ENCODE data around the gene SEMA4A. TPM values are rescaled to one million over a fixed set of nuclear protein-coding genes. Genes with fewer than 3 reads are reported as not detected.

The SEMA4A gene
- total and polyA plus RNA-seq, 9 of the 15 experiments (the other 6 are each of a cell fraction or from before 2014, with no cell fraction given), result 0.04 to 1.7 (median 0.45) TPM

DNA sequence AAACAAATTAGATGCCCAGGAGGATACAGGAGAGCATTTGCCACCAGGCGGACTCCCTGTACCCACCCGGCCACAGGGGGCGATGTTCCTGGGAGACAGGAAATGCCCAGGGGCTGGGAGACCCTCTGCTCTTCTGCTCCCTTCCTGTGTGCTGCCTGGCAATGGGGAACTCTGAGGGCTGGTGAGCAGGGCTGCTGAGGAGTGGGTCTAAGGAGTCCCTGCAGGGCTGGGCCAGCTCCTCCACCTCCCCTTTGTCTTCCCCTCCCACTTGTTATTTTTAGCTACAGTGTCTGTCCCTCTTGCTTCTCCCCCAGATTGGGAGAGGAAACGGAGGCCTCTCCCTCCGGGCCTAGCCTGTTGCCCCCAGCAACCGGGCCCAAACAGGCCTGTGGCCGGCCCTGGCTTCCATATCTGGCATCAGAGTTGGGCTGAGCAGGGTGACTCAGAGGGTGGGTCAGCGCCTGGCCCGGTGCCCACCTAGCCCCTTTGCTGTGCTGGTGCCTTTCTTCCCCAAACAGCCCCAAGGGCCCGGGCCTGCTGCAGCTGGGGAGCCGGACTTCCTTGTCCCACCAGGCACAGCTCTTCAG, 27.2 kb upstream of the SEMA4A start (continued):
- no peak for TF ChIP-seq ZNF239 (CRISPR knock-in tag; IDR thresholded peaks at IDR 0.05)
- TF ChIP-seq, protein P1, sequence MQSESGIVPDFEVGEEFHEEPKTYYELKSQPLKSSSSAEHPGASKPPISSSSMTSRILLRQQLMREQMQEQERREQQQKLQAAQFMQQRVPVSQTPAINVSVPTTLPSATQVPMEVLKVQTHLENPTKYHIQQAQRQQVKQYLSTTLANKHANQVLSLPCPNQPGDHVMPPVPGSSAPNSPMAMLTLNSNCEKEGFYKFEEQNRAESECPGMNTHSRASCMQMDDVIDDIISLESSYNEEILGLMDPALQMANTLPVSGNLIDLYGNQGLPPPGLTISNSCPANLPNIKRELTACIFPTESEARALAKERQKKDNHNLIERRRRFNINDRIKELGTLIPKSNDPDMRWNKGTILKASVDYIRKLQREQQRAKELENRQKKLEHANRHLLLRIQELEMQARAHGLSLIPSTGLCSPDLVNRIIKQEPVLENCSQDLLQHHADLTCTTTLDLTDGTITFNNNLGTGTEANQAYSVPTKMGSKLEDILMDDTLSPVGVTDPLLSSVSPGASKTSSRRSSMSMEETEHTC (IDR thresholded peaks at IDR 0.05), result no peak
- peak; percentile 88 for TF ChIP-seq JUND (IDR thresholded peaks at IDR 0.05; ENCODE audit: borderline replicate concordance, low read depth, low read length)
- TF ChIP-seq JUND (tag; IDR thresholded peaks at IDR 0.05; ENCODE audit: borderline replicate concordance, low read depth, low read length), result peak; percentile 70; the same call in 1 of the 3 replicates
- TF ChIP-seq RB1 (IDR thresholded peaks at IDR 0.05; ENCODE audit: low read depth), result no peak
- peak; percentile 59; the same call in 1 of the 2 replicates for TF ChIP-seq GTF2E2 (tag; IDR thresholded peaks at IDR 0.05)
- TF ChIP-seq CBX5 (IDR thresholded peaks at IDR 0.05; ENCODE audit: borderline replicate concordance, low read depth), result no peak
- TF ChIP-seq, protein P2, sequence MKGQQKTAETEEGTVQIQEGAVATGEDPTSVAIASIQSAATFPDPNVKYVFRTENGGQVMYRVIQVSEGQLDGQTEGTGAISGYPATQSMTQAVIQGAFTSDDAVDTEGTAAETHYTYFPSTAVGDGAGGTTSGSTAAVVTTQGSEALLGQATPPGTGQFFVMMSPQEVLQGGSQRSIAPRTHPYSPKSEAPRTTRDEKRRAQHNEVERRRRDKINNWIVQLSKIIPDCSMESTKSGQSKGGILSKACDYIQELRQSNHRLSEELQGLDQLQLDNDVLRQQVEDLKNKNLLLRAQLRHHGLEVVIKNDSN (CRISPR knock-in tag; IDR thresholded peaks at IDR 0.05), result no peak
- no peak for TF ChIP-seq HOXB6 (CRISPR knock-in tag; IDR thresholded peaks at IDR 0.05; ENCODE audit: borderline replicate concordance)
- no peak for TF ChIP-seq CXXC5 (CRISPR knock-in tag; IDR thresholded peaks at IDR 0.05)
- TF ChIP-seq KLF13 (tag; IDR thresholded peaks at IDR 0.05; ENCODE audit: borderline replicate concordance, low read depth), result no peak
- TF ChIP-seq MXI1 (IDR thresholded peaks at IDR 0.05; ENCODE audit: low read depth, low read length), result peak; percentile 66
- TF ChIP-seq TBL1XR1 (IDR thresholded peaks at IDR 0.05; ENCODE audit: low read length in 2 of 2), result peak in 1 of 2 experiments; percentile 8; a peak in 1 of 4 replicates
- TF ChIP-seq GATAD2A (IDR thresholded peaks at IDR 0.05), result no peak
- peak; percentile 17 for TF ChIP-seq TAF1 (IDR thresholded peaks at IDR 0.05; ENCODE audit: control insufficient read depth, extremely low read depth, insufficient read depth, low read length, severe bottlenecking)
- TF ChIP-seq U2AF2 (optimal IDR thresholded peaks at IDR 0.05; ENCODE audit: low read depth, low read length), result no peak
- TF ChIP-seq PPARD (CRISPR knock-in tag; IDR thresholded peaks at IDR 0.05), result no peak
- TF ChIP-seq RAD51 (IDR thresholded peaks at IDR 0.05; ENCODE audit: borderline replicate concordance, low read depth), result no peak
- no peak for TF ChIP-seq HMG20B (CRISPR knock-in tag; IDR thresholded peaks at IDR 0.05)
- TF ChIP-seq, protein P3, sequence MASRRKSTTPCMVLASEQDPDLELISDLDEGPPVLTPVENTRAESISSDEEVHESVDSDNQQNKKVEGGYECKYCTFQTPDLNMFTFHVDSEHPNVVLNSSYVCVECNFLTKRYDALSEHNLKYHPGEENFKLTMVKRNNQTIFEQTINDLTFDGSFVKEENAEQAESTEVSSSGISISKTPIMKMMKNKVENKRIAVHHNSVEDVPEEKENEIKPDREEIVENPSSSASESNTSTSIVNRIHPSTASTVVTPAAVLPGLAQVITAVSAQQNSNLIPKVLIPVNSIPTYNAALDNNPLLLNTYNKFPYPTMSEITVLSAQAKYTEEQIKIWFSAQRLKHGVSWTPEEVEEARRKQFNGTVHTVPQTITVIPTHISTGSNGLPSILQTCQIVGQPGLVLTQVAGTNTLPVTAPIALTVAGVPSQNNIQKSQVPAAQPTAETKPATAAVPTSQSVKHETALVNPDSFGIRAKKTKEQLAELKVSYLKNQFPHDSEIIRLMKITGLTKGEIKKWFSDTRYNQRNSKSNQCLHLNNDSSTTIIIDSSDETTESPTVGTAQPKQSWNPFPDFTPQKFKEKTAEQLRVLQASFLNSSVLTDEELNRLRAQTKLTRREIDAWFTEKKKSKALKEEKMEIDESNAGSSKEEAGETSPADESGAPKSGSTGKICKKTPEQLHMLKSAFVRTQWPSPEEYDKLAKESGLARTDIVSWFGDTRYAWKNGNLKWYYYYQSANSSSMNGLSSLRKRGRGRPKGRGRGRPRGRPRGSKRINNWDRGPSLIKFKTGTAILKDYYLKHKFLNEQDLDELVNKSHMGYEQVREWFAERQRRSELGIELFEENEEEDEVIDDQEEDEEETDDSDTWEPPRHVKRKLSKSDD (conservative IDR thresholded peaks at IDR 0.05; ENCODE audit: low read length), result no peak
